ENCODE results near the gene NCAN.
"Not testable (repeated sequence)": the region's sequence is repeated elsewhere in the genome, so short reads cannot be mapped to it uniquely, and the experiment has no call there.

The NCAN gene

DNA sequence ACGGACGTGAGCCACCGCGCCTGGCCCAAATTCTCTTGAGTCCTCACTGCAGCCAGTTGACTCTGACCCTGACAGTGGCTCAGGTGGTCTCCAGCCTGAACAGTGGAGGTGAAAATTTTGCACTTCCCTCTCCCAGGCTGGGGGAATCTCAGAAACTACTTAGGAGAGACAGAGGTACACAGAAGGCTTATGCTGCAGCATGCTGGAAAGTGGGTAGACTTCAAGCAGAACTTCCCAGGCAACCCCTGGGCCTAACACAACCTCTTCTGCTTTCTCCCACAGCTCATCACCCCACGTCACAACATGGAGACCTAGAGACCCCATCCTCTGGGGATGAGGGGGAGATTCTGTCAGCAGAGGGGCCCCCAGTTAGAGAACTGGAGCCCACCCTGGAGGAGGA is 14.4 kb downstream of the NCAN start:
- no peak for DNase-seq

DNA sequence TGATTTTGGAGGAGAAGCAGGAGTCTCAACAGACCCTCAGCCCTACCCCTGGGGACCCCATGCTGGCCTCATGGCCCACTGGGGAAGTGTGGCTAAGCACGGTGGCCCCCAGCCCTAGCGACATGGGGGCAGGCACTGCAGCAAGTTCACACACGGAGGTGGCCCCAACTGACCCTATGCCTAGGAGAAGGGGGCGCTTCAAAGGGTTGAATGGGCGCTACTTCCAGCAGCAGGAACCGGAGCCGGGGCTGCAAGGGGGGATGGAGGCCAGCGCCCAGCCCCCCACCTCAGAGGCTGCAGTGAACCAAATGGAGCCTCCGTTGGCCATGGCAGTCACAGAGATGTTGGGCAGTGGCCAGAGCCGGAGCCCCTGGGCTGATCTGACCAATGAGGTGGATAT is 14.9 kb downstream of the NCAN start:
- DNase-seq: no peak

DNA sequence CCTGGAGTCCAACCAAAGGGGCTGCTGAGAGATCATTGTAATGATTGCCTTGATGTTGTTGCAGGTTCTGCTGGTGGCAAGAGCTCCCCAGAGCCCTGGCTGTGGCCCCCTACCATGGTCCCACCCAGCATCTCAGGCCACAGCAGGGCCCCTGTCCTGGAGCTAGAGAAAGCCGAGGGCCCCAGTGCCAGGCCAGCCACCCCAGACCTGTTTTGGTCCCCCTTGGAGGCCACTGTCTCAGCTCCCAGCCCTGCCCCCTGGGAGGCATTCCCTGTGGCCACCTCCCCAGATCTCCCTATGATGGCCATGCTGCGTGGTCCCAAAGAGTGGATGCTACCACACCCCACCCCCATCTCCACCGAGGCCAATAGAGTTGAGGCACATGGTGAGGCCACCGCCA is 15.5 kb downstream of the NCAN start:
- no peak for DNase-seq

DNA sequence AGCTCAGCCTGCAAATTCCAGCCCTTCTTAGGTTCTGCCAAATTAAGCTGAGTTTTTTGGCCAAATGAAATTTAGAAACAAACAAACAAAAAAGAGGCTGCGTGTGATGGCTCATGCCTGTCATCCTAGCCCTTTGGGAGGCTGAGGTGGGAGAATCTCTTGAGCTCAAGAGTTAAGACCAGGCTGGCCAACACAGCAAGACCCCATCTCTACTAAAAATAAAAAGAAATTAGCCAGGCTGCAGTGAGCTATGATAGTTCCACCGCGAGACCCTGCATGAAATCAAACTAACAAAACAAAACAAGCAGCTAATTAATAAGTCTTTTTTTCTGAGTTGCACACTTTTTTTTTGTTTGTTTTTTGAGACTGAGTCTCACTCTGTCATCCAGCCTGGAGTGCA is 17.9 kb downstream of the NCAN start:
- DNase-seq: no peak

DNA sequence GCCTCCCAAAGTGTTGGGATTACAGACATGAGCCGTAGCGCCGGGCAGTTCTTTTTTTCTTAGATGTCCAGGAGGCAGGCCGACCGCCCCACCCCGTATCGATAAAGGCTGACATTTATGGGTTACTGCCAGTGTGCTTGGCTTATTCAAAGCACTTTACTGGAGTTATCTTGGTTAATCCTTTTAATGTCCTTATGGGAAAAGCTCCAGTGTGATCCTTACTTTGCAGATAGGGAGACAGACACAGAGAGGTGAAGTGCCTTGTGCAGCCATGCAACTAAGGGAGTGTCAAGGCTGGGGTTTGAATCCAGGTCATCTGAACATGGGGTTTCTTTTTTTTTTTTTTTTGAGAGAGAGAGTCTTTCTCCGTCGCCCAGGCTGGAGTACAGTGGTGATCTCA is 19.2 kb downstream of the NCAN start:
- no peak for DNase-seq

DNA sequence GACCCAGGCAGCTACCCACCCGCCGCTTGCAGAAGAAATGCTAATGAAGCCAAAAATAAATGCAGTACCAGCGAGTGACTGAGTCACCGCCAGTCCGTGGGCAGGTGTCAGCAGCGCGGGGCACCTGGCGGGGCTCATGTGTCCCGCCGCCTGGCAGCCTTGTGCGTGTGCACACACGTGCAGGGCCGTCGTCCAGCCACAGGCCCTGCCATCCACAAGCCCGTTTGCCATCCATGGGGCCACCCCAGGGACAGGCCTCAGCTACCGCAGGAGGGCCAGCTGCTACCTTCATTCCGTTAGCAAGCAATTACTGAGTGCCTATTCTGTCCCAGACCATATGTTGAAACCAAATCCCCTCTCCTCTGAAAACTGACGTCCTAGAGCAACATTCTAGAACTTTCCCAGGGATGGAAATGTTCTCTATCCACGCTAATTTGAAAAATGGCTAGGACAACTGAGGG is 20.5 kb downstream of the NCAN start:
- no peak for DNase-seq

DNA sequence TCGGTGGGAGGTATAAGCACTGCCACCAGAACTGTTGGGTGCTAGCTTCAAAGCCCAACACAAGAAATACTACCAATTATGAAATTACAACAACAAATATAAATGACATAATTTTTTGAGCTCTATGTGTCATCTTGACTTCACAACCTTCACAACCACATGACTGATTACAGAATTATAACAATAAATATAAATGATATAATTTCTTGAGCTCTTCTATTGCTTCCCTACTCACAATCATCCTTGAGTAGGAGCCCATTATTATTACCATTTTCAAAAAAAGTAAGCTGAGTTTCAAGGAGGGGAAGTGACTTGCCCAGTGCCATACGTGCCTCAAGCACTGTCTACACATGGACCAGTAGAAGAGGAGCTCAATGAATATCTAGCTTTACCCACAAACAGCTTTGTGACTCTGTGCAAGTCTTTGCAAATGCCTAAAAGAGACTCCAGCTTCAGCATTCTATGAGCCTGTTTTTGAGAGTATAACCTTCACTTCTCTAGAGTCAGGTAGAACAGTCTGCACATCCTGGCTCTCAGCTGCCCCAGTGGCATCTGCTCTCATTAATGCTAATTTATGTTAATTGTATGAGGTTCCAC is 22.6 kb downstream of the NCAN start:
- no peak for DNase-seq

DNA sequence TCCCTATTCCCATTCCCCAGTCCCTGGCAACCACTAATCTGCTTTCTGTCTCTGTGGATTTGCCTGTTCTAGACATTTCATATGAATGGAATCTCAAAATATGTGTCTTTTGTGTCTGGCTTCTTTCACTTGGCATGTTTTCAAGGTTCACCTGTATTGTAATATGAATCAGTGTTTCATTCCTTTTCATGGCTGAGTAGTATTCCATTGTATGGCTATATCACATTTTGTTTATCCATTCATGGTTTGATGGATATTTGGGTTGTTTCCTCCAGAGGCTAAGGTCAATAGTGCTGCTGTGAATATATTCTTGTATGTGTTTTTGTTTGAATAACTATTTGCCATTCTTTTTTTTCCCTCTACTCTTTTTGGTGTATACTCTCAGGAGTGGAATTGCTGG is 24.4 kb downstream of the NCAN start:
- no peak for DNase-seq

DNA sequence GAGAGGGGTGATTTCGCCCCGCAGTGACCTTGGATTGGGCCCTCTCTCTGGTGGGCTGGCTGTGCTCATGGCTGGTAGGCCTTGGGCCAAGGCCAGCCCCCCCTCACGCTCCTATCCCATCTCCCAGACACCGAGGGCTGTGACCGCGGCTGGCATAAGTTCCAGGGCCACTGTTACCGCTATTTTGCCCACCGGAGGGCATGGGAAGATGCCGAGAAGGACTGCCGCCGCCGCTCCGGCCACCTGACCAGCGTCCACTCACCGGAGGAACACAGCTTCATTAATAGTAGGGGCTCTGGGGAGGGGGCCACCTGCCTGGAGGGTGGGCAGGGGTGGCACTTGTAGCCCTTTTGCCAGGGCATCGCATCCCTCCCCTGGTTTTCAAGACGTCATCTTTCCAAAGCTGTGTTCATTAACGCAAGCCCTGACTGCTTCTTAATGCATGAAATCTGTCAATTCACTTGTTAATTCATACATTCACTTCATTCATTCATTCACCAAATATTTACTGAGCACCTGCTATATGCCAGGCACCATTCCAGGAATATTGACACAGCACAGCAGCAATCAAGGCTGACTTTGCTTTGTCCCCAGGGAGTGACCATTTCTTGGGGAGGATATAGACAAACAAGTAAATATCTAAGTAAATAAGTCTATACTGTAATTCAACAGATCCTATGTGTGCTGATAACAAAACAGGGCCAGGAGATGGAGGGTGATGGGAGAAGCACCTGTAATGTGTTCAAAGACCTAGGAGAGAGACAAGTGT is 26.6 kb downstream of the NCAN start:
- no peak for DNase-seq

DNA sequence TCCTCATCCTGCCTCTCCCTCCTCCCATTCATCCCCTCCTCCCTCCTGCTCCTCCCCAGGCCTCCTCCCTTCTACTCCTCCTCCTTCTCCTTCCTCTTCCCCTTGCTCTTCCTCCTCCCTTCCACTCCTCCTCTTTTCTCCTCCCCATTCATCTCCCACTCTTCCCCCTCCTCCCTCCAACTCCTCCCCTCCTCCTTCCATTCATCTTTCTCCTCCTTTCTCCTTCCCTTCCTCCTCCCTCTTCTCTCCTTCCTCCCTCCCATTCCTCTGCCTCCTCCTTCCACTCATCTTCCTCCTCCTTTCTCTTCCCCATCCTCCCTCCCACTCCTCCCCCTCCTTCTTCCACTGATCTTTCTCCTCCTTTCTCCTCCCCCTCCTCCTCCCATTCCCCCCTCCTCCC is 27.9 kb downstream of the NCAN start:
- DNase-seq: no peak

DNA sequence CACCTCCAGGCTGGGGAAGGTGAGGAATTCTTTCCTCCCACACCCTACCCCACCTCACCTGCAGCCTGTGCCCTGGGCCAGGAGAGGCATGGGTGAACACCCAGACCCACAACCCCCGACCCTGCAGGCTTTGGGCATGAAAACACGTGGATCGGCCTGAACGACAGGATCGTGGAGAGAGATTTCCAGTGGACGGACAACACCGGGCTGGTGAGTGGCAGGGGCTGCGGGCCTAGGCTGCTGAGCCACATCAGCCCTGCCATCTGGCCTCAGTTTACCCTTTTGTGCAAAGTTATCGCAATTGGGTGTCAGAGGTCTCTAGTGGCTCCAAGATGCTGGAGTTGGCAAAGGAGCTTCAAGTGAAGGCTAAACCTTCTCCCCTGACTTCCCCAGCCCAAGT is 28.7 kb downstream of the NCAN start:
- DNase-seq: no peak

DNA sequence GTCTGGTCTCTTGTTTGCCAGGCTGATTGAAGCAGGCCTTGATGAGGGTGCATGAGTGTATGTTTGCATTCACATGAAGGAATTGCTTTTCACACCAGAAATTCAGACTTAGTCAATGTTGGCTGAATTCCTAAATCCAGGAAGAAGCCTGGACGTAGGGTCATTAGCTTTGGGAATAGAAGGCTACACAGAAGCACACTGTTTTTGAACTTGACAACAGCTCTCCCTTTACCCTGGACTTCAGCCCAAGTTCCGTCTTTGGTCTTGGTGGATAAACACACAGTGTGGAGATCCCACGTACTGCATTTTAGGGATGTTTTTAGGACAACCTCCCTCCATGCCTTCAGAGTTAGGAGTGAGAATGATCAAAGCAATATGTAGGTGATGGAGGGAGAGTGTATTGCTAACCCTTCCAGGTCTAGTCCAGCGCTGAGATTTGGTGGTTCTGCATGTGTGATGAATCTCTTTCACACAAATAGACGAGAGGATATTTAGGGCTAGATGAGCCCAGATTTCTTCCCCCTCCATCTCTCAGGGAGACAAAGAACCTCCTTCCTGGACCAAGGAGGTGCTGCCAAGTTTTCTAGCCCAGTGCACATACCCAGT is 38.5 kb downstream of the NCAN start:
- no peak for DNase-seq

DNA sequence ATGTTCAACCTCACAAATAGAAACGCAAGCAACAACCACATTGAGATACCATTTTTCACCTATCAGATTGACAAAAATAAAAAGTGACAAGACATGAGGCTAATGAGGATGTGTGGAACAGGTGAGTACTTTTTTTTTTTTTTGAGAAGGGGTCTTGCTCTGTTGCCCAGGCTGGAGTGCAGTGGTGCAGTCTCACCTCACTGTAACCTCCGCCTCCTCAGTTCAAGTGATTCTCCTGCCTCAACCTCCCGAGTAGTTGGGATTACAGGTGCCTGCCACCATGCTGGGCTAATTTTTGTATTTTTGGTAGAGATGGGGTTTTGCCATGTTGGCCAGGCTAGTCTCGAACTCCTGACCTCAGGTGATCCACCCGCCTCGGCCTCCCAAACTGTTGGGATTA is 41.7 kb downstream of the NCAN start:
- DNase-seq: not testable (repeated sequence)

DNA sequence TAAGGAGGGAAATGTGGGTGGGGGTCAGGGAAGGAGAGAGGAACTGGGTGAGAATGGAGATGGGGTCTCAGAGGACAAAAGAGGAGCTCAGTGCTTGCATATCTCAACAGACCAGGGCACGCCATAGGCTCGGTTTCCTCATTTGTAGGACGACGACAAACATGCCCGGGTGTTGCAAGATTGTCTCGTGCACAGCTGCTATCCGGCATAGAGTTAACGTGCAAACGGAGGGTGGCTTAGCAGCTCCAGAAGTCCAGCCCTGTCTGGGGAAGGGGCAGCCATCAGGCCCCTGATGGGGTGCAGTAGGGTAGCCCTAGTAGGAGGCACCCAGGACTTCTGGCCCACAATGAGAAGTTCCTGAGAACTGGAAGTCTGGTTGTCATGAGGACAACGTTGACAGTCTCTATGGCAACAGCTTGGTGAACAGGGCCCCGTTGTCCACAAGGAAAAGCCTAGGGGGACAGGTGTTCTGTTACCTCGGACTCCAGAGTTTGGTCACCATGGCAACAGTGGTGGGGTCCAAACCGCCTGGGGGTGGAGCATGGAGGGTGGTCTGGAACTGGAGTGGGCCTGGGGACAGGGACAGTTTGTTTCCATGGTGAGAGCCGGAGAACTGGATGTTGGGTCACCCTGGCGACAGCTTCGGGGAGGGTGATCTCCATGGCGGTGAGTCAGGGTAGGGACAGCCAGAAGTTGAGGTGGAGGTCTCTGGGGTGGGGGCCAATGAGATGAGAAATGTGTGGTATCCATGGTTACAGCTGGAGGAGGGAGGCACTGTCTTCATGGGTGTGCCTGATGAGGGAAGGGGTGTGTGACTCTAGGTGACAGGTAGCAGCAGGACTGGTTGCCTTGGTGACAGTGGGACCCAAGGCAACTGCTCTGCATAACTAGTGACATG is 44.6 kb downstream of the NCAN start:
- no peak for DNase-seq

DNA sequence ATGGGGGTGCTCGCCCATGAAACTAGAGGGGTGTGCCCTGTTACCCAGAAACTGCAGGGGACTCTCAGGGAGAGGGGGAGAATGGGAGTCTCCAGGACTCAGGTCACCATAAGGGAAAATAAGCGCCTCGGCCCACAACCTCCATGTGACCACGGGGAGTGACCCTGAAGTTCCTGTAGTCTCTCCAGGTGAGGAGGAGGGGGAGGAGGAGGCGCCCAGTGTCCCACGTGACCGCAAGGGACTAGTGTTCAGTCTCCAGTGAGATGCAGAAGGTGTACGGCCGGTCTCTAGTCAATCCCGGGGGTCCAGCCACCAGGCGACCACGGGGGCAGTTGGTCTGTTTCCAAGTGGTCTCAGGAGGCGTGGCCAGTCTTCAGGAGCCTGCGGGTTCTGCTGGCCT is 45.4 kb downstream of the NCAN start:
- DNase-seq: no peak

DNA sequence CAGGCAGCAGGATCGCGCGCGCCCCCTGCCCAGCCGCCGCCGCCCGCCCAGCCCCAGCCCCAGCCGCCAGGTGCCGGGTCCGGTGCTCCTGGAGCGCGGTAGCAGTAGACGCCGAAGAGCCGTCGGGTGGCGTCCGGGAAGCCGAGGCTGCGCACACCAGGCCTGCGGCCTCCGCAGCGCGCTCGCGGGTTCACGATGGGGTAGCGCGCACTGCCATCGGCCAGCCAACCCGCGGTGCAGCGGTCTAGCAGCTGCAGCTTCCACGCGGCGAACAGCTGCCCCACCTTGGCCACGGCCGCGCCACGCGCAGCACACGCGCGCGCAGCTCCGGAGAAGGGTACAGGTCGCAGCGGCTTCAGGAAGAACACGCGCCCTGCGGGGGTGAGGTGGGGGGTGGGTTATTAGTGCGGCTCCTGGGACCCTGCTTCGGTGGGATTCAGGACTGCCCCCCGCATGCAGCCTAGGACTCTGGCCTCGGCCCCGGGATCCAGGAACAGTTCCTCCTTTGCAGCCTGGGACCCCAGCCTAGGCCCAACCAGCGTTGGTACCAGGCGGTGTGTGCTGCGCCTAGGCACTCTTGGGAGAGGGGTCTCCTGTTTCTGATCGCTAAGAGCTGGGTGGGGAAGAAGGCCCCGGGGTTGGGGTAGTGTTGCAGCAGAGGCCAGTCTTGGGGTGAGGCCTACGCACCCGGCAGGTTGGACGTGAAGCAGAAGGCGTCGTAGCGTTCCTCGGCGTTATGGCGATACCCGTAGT is 46.3 kb downstream of the NCAN start:
- no peak for DNase-seq

DNA sequence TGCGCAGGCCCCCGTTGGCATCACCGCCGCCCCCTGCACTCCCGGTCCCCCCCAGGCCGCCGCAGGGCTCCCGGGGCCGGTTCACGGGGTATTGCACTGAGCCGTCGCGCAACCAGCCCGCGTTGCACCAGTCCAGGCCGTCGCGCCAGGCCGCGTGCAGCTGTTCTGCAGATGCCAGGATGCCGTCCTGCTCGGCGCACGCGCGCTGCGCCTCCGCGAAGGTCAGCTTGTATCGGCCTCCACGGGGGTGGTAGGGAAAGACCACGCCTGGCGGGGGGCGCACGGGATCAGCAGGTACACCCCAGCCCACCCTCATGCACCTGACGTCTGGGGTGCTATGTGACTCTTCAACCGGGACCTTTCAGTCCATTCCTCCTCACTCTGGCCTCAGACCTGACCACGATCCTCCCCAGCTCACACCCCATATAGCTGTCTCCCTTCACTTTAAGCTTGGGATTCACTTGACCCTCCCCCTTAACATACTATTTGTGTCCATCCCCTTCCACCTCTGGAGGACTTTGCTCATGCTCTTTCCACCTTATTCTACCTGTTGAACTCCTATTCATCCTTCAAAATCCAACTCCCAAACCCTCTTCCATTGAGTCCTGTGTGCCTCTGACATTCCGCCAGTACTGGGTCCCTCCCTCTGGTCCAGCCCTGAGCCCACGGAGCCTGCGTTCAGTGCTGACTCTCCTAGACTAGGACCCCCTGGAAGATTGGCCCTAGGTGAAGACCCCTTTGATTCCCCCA is 47.0 kb downstream of the NCAN start:
- DNase-seq: no peak

DNA sequence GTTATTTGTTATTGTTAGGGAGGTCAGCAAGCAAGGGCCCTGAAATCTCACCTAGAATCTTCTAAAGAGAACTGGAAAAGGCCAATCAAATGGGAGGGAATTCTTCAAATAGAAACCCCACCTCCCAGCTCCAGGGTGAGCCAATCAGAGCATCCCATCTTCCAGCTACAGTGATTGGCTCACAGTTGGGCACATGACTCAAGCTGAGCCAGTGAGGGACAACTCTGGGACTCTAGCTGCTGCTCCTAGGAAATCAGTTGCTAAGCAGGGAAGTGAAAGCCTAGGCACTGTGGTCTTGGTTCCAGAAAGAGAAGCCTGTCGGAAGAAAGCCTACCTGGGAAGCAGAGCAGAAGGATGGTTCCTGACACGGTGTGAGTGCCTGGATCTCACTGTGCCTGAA is 48.0 kb downstream of the NCAN start:
- DNase-seq: no peak

DNA sequence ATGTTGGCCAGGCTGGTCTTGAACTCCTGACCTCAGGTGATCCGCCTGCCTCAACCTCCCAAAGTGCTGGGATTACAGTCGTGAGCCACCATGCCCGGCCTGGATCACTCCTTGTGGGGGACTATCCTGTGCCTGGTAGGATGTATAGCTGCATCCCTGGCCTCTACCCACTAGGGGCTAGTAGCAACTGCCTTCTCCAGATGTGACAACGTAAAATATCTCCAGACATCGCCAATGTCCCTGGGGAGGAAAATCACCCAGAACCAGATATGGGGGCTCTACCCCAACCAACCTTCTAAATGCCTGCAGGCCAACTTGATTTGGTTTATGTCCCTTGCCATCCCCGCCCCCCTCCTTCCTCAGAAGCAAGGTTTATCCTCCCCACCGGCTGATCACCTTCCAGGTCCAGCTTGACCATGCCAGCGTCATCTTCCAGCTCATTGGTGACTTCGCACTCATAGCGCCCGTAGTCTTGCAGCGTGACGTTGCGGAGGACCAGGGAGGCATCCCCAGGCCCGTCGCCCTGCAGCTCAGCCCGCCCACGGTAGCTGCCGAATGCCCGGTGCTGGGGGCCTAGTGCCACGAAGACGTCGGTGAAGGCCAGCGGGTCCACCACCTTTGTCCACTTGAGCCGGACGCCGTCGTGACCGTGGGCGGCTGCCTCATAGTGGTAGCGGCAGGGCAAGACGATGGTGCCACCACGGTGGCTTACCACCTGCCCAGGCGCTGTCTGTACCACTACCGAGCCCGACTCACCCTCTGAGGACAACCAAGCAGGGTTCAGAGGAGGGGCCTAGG is 48.9 kb downstream of the NCAN start:
- DNase-seq: no peak

DNA sequence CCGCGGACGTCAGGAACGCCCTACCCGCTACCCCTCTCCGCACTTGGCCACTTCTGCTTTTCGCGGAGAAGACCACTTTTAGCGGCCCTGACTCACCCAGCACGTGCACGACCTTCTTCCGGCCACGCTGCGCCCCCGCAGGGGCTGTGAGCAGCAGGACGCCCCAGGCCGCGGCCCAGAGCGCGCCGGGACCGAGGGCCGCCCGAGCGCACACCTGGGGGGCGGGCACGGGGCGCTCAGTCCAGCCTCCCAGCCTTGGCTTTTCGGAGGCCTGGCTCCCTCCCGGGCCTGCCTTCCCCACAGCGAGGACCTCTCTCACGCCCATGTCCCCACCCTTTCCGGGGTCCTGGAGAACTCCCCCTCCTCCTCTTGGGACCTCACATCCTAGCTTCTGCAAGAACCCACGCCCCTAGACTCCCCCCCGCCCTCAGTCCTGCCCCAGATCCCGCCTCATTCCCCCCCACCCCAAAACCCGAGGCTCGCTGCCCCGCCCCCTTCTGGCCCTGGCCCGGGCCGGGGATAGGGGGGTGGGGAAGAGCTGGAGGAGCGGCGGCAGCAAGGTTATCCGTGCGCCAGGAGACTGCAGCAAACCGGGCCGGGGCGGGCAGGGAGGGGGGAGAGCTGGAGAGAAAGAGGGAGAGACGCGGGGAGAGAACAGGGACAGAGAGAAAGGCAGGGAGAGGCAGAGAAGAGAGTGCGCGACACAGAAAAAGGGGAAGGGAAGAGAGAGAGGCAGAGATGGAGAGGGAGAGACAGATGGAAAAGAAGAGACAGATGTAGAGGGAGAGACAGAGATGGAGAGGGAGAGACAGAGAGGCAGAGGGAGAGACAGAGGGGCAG is 49.8 kb downstream of the NCAN start:
- no peak for DNase-seq
